Lung (tissue), 12 donors: Measurements from ENCODE around the gene KIFC1. TPM values are rescaled to one million over a fixed set of nuclear protein-coding genes. Genes with fewer than 3 reads are reported as not detected.
"Not testable (repeated sequence)": the region's sequence is repeated elsewhere in the genome, so short reads cannot be mapped to it uniquely, and the experiment has no call there.

Experiments used
- ATAC-seq: fragments of 200-7000 bp; cut with Tn5 transposase; one replicate; pipeline ENCODE4 v1.9.1; 2020; ENCODE audit warnings: moderate number of reproducible peaks; ENCODE audit not compliant: insufficient read depth, low FRiP score
- DNase-seq, 3 donors: peaks; one replicate each; pipeline ENCODE4 v3.0.0-alpha.2; 2013 to 2017
- H3K27ac ChIP-seq, 2 donors: one replicate each; pipeline ENCODE4 v1.5.1; 2013; ENCODE audit warnings: mild to moderate bottlenecking in 2 of 2, moderate library complexity in 2 of 2, control low read depth in 1 of 2, inconsistent platforms in 1 of 2, low read depth in 1 of 2, low read length in 1 of 2
- H3K27me3 ChIP-seq, 3 donors: one replicate each; pipeline ENCODE4 v1.5.1; 2013; ENCODE audit warnings: low read length in 2 of 3; ENCODE audit not compliant: control insufficient read depth in 3 of 3, insufficient read depth in 3 of 3
- H3K36me3 ChIP-seq, 4 donors: one replicate each; pipeline ENCODE4 v1.5.1; 2013; ENCODE audit warnings: low read length in 4 of 4, mild to moderate bottlenecking in 1 of 4, moderate library complexity in 1 of 4; ENCODE audit not compliant: control insufficient read depth in 4 of 4, insufficient read depth in 4 of 4
- H3K4me1 ChIP-seq, 5 donors: one replicate each; pipeline ENCODE4 v1.5.1; 2013; ENCODE audit warnings: low read length in 5 of 5, mild to moderate bottlenecking in 2 of 5, moderate library complexity in 1 of 5; ENCODE audit not compliant: control insufficient read depth in 5 of 5, insufficient read depth in 5 of 5
- H3K4me3 ChIP-seq: one replicate; pipeline ENCODE4 v1.5.1; 2013; ENCODE audit warnings: mild to moderate bottlenecking, control low read depth, moderate library complexity
- H3K9ac ChIP-seq, 2 donors: one replicate each; pipeline ENCODE4 v1.5.1; 2013; ENCODE audit warnings: low read length in 2 of 2, control low read depth in 1 of 2; ENCODE audit not compliant: insufficient read depth in 1 of 2
- H3K9me3 ChIP-seq, 4 donors: one replicate each; pipeline ENCODE4 v1.5.1; 2013; ENCODE audit warnings: low read length in 3 of 4, mild to moderate bottlenecking in 1 of 4, moderate library complexity in 1 of 4; ENCODE audit not compliant: control insufficient read depth in 4 of 4, insufficient read depth in 3 of 4
- CTCF ChIP-seq: IDR thresholded peaks from 2 replicates; pipeline ENCODE4 v1.5.1; 2012; ENCODE audit warnings: mild to moderate bottlenecking; ENCODE audit errors: control extremely low read depth, extremely low read depth
- WGBS, 2 donors: extraction: QIAGEN DNeasy Blood & Tissue Kit; methylation state at CpG; one replicate each; pipeline ENCODE4 v1.1.7; 2013; 5-methylcytosine and 5-hydroxymethylcytosine counted together
- polyA plus RNA-seq, 2 donors: library from polyadenylated mRNA; stranded (reverse); fragments of 200-250 nt; gene quantifications; one replicate each; pipeline ENCODE4 v1.2.1, GENCODE V29; 2013
- total RNA-seq, 2 donors: library from RNA; depleted of rRNA in 1 of 2; stranded (reverse); fragments of >200 nt in 1 of 2; gene quantifications; one replicate each; pipeline ENCODE4 v1.2.1, GENCODE V29; 2014 to 2021
- donor health status: control.
- donor health status: control.
- donor health status: Bipolar disorder and iron deficiency.
- donor health status: healthy.
- donor health status: DM: yes; HTN: yes; CAD: no.

KIFC1 gene
- total and polyA plus RNA-seq, 4 donors = 2.1 to 4.4 (median 2.6) TPM

- Histone ChIP-seq H3K4me1 (peaks cover 0 to 5% (median 0%) of the 10 kb centered on the region in 5 donors), H3K36me3 (no peaks in the 10 kb centered on the region), H3K9me3 (no peaks in the 10 kb centered on the region), H3K27ac (no peak overlapping the region), H3K27me3 (no peaks in the 10 kb centered on the region), H3K9ac (no peak overlapping the region), H3K4me3 (no peak overlapping the region)
- ATAC-seq (no peak), DNase-seq (no peak)
- TF ChIP-seq CTCF = no peak
- 78 to 87% methylated on average over 8 of the region's 8 CpGs for WGBS, 2 donors
These were observed 24.5 kb upstream of the KIFC1 start for GRCh38 chr6:33367009-33367714.

- H3K9me3 ChIP-seq, ATAC-seq, DNase-seq, H3K9ac ChIP-seq, H3K36me3 ChIP-seq, H3K4me3 ChIP-seq, H3K27ac ChIP-seq, H3K27me3 ChIP-seq, H3K4me1 ChIP-seq: not testable (repeated sequence)
- 89 to 91% methylated on average over 4 to 5 of the region's 5 CpGs for WGBS, 2 donors
These were observed 24.0 kb upstream of the KIFC1 start for GRCh38 chr6:33367715-33368025.

- H3K27me3 ChIP-seq, H3K27ac ChIP-seq, ATAC-seq, H3K9ac ChIP-seq, H3K9me3 ChIP-seq, DNase-seq, H3K4me3 ChIP-seq, H3K36me3 ChIP-seq: not testable (repeated sequence)
- 77 to 93% methylated on average over 8 of the region's 8 CpGs for WGBS, 2 donors
- peaks cover 0 to 18% (median 5%) of the 10 kb centered on the region in 5 donors for H3K4me1 ChIP-seq
These were observed 19.7 kb upstream of the KIFC1 start for GRCh38 chr6:33371901-33372300.

DNA sequence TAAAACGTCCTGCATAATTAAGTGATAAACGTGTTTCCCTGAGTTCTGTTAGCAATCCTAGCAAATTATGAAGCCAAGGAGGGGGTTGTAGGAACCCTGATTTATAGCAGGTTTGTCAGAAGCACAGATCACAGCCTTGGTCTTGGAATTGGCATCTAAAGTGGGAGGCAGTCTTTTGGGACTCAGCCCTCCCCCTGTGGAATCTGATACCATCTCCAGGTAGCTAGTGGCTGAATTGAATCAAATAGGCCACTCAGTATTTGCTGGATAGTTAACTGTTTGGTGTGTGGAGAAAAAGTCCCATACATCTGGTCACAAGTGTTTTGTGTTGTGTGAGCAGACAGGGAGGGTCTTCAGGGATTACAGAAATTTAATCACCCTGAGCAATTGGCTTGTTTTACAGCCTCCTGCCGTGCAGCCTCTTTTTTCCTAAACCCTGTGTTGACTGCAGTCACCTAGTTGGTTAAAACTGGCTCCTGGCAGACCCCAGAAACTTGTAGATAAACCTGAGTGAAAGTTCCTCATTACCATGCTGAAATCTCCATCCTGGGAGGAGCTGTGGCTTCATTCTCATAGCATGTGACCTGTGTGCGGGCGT, 19.0 kb upstream of the KIFC1 start:
- DNase-seq = no peak
- no peak overlapping the region for H3K9ac ChIP-seq
- H3K27ac ChIP-seq = no peak overlapping the region
- ATAC-seq = no peak
- no peaks in the 10 kb centered on the region for H3K9me3 ChIP-seq
- H3K36me3 ChIP-seq = no peaks in the 10 kb centered on the region
- H3K4me3 ChIP-seq = no peak overlapping the region
- no peak for TF ChIP-seq CTCF
- H3K4me1 ChIP-seq = peaks cover 0 to 18% (median 5%) of the 10 kb centered on the region in 5 donors
- H3K27me3 ChIP-seq = no peaks in the 10 kb centered on the region
- 37 to 53% methylated on average over 5 of the region's 5 CpGs for WGBS, 2 donors
